ENCODE results near the gene MTMR12. TPM values are rescaled to one million over a fixed set of nuclear protein-coding genes. Genes with fewer than 3 reads are reported as not detected.

MTMR12 gene
- total RNA-seq, 3 donors from 2014 or later, result 19.3 to 43.8 (median 20.7) TPM

DNA sequence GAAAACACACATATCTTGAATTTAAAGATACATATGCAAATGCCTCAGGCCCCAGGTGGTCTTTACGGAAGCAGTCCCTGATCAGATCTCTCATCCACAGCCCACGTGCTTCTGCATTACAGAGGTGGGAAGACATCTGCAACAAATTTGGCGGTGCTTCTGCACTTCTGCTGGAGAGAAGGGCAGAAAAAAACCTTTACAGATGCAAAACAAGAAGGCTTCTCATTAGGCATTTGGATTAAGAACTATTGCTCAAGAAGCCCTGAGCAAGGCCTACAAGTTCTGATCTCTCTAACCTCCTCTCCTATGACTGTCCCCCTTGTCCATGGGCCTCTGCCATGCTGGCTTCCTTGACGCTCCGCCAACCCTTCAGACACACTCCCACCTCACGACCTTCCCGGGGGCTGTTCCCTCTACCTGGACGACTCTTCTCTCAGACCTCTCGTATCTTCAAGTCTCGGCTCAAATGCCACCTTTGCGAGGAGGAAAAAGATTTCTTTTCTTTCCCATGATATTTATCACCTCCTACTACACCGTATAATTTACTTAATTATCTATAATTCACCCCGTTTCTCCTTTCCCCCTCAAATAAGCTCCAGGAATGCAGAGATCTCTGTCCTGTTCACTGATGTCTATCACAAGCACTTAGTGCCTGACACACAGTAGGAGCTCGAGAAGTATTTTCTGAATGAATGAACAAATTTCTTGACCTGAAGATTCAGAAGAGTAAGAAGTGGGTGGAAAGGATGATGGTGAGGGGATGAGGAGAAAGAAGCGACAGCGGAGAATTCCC is 1.1 kb downstream of the MTMR12 start:
- no peaks in the 10 kb centered on the region for H3K9me3 ChIP-seq

DNA sequence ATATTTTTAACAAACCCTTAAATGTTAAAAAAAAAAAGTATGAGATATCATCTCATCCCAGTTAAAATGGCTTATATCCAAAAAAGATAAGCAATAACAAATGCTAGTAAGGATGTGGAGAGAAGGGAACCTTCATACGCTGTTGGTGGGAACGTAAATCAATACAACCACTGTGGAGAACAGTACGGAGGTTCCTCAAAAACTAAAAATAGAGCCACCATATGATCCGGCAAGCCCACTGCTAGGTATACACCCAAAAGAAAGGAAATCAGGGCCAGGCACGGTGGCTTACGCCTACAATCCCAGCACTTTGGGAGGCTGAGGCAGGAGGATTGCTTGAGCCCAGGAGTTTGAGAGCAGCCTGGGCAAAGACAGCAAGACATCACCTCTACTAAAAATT is 3.0 kb downstream of the MTMR12 start:
- Histone ChIP-seq H3K4me3 (no peak overlapping the region), H3K36me3 (ENCODE audit: low read depth) (peaks cover 5% of the 10 kb centered on the region), H3K4me1 (ENCODE audit: low read depth) (peaks cover 16% of the 10 kb centered on the region), H3K9me3 (no peaks in the 10 kb centered on the region)
- ATAC-seq (no peak), DNase-seq (no peak)
- intact Hi-C loops (cut with DNase I, micrococcal nuclease), result no loop called here
- TF ChIP-seq, protein P1, sequence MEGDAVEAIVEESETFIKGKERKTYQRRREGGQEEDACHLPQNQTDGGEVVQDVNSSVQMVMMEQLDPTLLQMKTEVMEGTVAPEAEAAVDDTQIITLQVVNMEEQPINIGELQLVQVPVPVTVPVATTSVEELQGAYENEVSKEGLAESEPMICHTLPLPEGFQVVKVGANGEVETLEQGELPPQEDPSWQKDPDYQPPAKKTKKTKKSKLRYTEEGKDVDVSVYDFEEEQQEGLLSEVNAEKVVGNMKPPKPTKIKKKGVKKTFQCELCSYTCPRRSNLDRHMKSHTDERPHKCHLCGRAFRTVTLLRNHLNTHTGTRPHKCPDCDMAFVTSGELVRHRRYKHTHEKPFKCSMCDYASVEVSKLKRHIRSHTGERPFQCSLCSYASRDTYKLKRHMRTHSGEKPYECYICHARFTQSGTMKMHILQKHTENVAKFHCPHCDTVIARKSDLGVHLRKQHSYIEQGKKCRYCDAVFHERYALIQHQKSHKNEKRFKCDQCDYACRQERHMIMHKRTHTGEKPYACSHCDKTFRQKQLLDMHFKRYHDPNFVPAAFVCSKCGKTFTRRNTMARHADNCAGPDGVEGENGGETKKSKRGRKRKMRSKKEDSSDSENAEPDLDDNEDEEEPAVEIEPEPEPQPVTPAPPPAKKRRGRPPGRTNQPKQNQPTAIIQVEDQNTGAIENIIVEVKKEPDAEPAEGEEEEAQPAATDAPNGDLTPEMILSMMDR (IDR thresholded peaks at IDR 0.05), result no peak

More for the DNA sequence above, 1.1 kb downstream of the MTMR12 start:
- ATAC-seq (no peak), DNase-seq (no peak)
- TF ChIP-seq, protein P1 (IDR thresholded peaks at IDR 0.05), result no peak
- intact Hi-C loops (cut with DNase I, micrococcal nuclease), result no loop called here
- H3K4me3 ChIP-seq, result peak overlapping the region; percentile 95
- peaks cover 16% of the 10 kb centered on the region for H3K4me1 ChIP-seq (ENCODE audit: low read depth)
- peaks cover 5% of the 10 kb centered on the region for H3K36me3 ChIP-seq (ENCODE audit: low read depth)

DNA sequence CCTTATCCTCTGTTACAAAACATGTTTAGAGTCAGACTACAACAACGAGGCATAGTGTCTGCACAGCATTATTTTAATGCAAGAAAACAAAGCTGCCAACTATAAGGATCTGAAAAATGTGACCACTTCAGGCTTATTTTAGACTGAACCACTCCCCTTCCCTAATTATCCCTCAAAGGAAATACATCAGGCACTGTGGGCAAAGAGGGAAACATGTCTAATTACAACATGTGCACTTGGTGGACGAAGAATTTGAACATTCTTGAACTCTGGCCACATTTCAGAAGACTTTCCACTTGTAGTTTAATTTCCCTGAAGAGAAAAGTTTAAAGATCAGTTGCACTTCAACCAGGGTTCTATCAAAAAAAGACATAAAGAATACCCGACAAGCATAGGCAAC is 3.8 kb downstream of the MTMR12 start:
- TF ChIP-seq, protein P1 (IDR thresholded peaks at IDR 0.05), result no peak
- H3K9me3 ChIP-seq, result no peaks in the 10 kb centered on the region
- intact Hi-C loops (cut with DNase I, micrococcal nuclease), result no loop called here
- peaks cover 16% of the 10 kb centered on the region for H3K4me1 ChIP-seq (ENCODE audit: low read depth)
- DNase-seq, result no peak
- no peak for ATAC-seq
- H3K36me3 ChIP-seq (ENCODE audit: low read depth), result peaks cover 5% of the 10 kb centered on the region
- no peak overlapping the region for H3K4me3 ChIP-seq

DNA sequence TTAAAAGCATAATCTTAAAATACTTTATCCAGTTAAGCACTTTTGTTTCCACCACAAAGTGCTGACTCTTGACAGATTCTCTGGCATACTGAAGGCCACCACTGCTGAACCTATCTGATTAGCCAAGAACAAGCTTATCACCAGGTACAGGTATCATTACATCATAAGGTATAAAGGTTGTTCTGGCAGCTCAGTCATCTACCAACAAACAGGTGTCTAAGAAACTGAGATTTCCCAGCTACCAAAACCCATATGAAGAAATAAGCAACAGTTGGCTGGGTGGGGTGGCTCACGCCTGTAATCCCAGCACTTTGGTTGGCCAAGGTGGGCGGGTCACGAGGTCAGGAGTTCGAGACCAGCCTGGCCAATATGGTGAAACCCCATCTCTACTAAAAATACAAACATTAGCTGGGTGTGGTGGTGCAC is 5.0 kb downstream of the MTMR12 start:
- Histone ChIP-seq H3K4me3 (no peak overlapping the region), H3K36me3 (ENCODE audit: low read depth) (peaks cover 1% of the 10 kb centered on the region), H3K4me1 (ENCODE audit: low read depth) (peaks cover 16% of the 10 kb centered on the region), H3K9me3 (no peaks in the 10 kb centered on the region)
- ATAC-seq, result peak; percentile 68
- TF ChIP-seq, protein P1 (IDR thresholded peaks at IDR 0.05), result no peak
- intact Hi-C loops (cut with DNase I, micrococcal nuclease), result no loop called here
- no peak for DNase-seq

DNA sequence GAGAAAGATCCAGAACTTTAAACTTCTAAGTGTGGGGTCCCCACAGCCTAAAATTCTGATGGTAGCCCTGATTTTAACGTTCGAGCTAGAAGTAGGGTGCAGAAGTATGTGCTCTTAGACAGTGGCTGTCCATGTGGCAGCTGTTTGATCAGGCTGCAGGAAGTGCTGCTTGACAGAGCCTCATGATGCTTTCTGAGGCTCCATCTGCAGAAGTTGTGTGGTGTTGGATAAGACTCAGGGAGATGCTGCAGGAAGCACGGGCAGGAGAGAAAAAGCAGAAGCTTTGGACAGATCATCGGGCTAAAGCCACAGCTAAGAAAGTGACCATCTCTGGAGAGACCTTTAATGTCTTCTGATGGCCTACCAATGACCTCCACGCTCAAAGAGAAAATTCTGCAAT is 8.1 kb downstream of the MTMR12 start:
- TF ChIP-seq, protein P1 (IDR thresholded peaks at IDR 0.05), result no peak
- H3K9me3 ChIP-seq, result no peaks in the 10 kb centered on the region
- DNase-seq (no peak), ATAC-seq (no peak)
- H3K4me1 ChIP-seq (ENCODE audit: low read depth), result peaks cover 6% of the 10 kb centered on the region
- H3K4me3 ChIP-seq, result no peak overlapping the region
- H3K36me3 ChIP-seq (ENCODE audit: low read depth), result no peaks in the 10 kb centered on the region
- intact Hi-C loops (cut with DNase I, micrococcal nuclease), result no loop called here
